Measurements from ENCODE around the gene CTDSP2. TPM values are rescaled to one million over a fixed set of nuclear protein-coding genes. Genes with fewer than 3 reads are reported as not detected.

The CTDSP2 gene, protein sequence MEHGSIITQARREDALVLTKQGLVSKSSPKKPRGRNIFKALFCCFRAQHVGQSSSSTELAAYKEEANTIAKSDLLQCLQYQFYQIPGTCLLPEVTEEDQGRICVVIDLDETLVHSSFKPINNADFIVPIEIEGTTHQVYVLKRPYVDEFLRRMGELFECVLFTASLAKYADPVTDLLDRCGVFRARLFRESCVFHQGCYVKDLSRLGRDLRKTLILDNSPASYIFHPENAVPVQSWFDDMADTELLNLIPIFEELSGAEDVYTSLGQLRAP
- 32.5 and 72.8 TPM in 2 replicates for total RNA-seq

DNA sequence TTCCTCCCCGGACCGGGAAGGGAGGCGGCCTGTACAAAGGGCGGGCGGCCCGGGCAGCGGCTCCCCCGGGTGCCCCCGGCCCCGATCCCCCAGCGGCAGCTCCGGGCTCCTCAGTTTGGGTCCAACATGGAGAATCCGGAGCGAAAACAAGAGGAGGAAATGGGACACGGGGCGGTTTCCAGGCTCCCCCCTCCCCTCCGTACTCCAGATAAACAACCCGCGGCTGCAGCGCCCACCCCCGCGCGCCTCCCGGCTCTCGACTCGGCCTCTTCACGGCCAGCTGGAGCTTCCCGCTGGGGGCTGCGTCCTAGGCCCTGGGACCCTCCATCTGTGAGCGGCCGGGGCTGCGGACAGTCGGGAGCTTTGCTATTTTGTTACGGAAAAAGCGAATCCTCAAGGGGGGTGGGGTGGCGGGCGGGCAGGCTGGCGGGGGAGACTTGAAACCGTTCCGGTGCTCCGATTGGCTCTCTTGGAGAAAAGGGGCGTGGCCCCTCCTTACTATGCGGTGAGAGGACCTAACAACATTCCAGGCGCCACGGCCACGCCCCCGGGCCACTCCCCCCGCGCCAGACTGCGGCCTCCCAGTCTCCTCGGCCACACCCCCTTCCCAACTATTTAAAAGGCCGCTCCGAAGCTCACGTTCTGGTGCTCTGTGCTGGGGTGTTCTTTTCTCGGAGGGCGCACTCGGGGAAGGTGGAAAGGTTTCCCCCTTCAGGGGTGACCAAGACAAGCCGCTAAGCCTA is at the start of gene CTDSP2:
CTDSP2 (minus strand) TSS at position 153 of the 743 bp plus-strand sequence. CDS start 294 bp downstream, outside the sequence.

DNA sequence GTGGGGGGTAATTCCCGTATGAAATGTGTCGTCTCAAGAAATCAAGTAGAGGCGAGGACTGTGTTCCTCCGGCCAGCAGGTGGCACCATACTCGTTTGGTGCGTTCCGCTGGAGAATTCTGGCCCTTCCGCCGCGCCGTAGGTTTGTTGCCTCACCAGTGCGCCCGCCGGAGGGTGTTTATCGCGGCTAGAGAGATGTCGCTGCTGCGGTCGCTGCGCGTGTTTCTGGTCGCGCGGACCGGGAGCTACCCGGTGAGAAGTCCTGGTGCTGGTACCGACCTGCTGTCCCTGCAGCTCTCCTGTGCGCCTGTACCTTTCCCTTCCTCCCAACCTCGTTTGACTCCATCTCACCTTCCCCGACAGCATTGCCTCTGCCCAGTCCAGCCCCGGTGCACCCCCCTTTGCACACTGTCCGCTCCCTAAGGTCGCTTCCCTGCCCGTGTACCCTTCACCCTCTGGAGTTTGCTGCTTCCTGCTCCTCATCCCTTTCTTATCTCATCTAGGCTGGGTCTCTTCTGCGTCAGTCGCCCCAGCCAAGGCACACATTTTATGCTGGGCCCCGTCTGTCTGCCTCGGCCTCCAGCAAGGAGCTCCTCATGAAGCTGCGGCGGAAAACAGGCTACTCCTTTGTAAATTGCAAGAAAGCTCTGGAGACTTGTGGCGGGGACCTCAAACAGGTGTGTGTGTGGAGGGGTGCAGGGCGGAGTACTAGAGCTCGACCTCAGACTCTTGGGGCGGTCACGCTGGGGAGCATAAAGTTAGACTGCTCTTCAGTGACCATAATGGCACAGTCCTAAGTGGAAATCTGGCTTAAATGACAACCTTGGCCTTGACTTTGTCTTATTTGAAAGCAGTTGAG is 63.7 kb downstream of the CTDSP2 start, which contains the start of gene TSFM:
TSFM (plus strand) TSS at position 180 of the 858 bp plus-strand sequence; CDS start at position 195, 15 bp downstream.

DNA sequence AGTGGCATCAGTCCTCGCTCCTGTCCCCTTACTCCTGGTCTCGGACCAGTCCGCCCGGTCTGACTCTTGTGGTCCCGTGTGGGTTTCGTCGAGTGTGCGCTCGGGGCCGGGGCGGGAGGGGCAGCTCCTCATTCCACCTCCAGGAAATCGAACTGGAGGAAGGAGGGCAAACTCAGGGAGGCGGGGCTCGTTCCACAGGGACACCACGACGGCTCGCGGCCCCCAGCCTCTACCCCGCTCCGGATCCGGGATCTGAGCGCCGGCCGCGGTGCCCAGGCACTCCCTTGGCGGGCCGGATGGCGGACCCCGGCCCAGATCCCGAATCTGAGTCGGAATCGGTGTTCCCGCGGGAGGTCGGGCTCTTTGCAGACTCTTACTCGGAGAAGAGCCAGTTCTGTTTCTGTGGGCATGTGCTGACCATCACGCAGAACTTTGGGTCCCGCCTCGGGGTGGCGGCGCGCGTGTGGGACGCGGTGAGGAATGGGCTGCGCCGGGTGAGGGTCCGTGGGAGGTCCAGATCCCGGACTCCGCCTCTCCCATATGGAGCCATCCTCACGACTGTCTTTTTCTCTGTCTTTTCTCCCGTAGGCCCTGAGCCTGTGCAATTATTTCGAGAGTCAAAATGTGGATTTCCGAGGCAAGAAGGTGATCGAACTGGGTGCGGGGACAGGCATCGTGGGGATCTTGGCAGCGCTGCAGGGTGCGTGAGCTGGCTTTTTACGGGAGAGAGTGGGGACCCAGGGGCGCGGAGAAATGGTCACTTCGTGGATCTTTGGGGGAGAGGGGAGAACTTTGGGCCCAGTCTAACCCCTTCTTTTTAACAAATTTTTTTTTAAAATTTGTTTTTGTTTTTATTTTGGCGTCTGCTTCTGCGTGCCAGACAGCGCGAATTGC is 73.9 kb downstream of the CTDSP2 start, which contains the start of gene EEF1AKMT3:
EEF1AKMT3 (plus strand) TSS at position 186 of the 894 bp plus-strand sequence; CDS start at position 297, 111 bp downstream.

DNA sequence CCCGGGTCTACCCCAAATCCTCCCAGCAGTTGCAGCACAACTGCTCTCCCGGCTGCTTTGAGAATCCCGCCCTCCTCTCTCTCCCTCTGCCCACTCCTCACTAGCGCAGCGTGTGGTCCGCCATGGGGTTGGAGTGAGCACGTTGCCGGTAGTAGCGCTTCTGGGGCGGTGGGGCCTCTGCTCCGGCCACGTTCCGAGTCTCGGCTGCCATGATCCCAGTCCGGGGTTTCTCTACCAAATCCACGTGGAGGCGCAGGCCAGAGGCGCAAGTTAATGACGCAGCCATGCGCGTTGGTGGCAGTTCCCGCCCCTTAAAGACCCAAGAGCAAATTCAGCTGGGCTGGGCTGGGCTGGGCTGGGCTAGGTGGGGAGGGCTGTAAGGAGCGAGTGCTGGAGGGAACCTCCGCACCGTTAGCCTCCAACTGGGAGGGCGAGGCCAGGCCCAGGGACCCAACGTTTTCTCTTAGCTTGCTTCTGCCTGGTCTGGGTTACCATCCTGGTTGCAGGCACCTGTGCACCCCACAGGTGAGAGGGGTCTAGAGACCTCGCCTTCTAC is 74.6 kb downstream of the CTDSP2 start, which contains the start of gene METTL1:
METTL1 (minus strand) TSS at position 233 of the 556 bp plus-strand sequence; CDS start at position 211, 22 bp downstream.

Other genes with a start within 250 kb of the CTDSP2 start
- 3.1 and 7.0 TPM in 2 replicates for gene DTX3, start 241.9 kb downstream of the CTDSP2 start, total RNA-seq
- gene ARHGEF25, start 235.3 kb downstream of the CTDSP2 start, total RNA-seq: under 0.01 and 0.43 TPM in 2 replicates
- gene B4GALNT1, start 213.5 kb downstream of the CTDSP2 start, total RNA-seq: 0.07 TPM in 1 of 2 replicates, not detected in the other
- gene OS9, start 152.6 kb downstream of the CTDSP2 start, total RNA-seq: 188 and 209 TPM in 2 replicates
- gene AGAP2, start 108.0 kb downstream of the CTDSP2 start, total RNA-seq: under 0.01 and 0.07 TPM in 2 replicates
- gene TSPAN31, start 101.7 kb downstream of the CTDSP2 start, total RNA-seq: 42.8 and 93.6 TPM in 2 replicates
- 108 and 152 TPM in 2 replicates for gene CDK4, start 94.4 kb downstream of the CTDSP2 start, total RNA-seq
- 6.5 and 9.7 TPM in 2 replicates for gene MARCHF9, start 91.6 kb downstream of the CTDSP2 start, total RNA-seq
- gene CYP27B1, start 79.7 kb downstream of the CTDSP2 start, total RNA-seq: 1.5 and 4.1 TPM in 2 replicates
- gene METTL1, start 74.6 kb downstream of the CTDSP2 start, total RNA-seq: 8.5 and 9.5 TPM in 2 replicates
- 6.8 and 7.7 TPM in 2 replicates for gene EEF1AKMT3, start 74.1 kb downstream of the CTDSP2 start, total RNA-seq
- 17.1 and 17.3 TPM in 2 replicates for gene TSFM, start 63.9 kb downstream of the CTDSP2 start, total RNA-seq
- gene AVIL, start 28.0 kb downstream of the CTDSP2 start, total RNA-seq: 0.34 and 3.3 TPM in 2 replicates
- gene ATP23, start 94.8 kb upstream of the CTDSP2 start, total RNA-seq: 4.2 and 6.5 TPM in 2 replicates